GM13976 (cell line): ENCODE results near the gene WDR41.
"Not testable (repeated sequence)": the region's sequence is repeated elsewhere in the genome, so short reads cannot be mapped to it uniquely, and the experiment has no call there.

Source experiments
- DNase-seq: peaks from one replicate; pipeline ENCODE4 v3.0.0; 2012; ENCODE audit warnings: low spot score
- in situ Hi-C: fragments of 300-500 bp; cut with MboI; formaldehyde crosslinking; loops from one replicate; pipeline ENCODE4 v1.12.0; 2022; ENCODE audit warnings: low sequenced_read_pairs, mixed read lengths, inconsistent platforms; ENCODE audit not compliant: unreplicated experiment
- TF ChIP-seq, protein P1 (sequence below): IDR thresholded peaks from 2 replicates; pipeline ENCODE4 v1.5.1; 2012; ENCODE audit warnings: borderline replicate concordance, mild to moderate bottlenecking; ENCODE audit not compliant: insufficient read depth; ENCODE audit errors: extremely low read depth, missing control alignments, control extremely low read depth

WDR41 gene

DNA sequence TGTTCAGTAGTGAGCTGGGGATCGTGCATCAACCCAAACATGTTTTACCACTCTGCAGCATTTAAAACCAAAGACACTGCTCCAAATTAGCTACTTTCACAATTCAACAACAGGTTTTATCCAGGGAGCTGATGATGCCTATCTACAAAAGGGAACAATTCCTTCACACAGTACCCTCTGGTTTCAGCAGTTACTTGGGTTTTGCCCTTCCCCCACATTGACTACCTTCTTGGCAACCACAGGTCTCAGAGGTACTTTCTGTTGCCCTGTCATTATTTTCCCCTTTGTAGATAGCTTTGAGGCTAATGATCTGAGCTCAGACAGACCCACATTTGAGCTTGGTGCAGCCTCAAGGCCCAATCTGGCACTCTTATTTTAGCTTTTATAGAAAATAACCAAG, 96.1 kb downstream of the WDR41 start:
- in situ Hi-C loops: no loop called here
- DNase-seq: no peak
- TF ChIP-seq, protein P1, sequence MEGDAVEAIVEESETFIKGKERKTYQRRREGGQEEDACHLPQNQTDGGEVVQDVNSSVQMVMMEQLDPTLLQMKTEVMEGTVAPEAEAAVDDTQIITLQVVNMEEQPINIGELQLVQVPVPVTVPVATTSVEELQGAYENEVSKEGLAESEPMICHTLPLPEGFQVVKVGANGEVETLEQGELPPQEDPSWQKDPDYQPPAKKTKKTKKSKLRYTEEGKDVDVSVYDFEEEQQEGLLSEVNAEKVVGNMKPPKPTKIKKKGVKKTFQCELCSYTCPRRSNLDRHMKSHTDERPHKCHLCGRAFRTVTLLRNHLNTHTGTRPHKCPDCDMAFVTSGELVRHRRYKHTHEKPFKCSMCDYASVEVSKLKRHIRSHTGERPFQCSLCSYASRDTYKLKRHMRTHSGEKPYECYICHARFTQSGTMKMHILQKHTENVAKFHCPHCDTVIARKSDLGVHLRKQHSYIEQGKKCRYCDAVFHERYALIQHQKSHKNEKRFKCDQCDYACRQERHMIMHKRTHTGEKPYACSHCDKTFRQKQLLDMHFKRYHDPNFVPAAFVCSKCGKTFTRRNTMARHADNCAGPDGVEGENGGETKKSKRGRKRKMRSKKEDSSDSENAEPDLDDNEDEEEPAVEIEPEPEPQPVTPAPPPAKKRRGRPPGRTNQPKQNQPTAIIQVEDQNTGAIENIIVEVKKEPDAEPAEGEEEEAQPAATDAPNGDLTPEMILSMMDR: no peak

DNA sequence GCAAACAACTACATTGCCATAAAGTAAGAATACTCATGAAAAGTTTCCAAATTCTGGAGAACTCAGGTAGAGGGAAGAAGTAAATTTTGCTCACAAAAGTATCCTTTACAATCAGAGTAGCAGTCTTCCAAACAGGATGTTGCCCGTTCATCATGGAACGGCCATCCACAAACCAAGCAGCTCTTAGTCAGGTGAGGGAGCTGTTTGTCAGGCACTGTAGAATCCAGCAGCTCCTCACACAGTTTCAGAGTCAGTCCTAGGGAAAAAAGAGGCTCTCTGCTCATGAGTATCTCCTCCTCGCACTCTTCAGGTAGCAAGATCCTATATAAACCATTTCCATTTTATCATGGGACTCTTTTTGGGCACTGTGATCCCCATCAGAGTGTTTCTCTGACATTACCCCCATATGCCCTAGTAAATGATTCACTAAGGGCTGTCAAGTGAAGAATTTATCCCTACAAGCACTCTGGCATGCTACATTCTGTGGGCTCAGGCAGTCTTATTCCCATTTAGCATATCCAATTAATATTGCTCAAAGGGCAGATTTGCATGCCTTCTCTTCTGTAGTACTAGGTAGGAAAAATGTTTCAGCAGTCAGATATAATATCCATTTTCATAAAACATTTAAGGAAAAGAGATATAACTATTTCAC, 97.9 kb downstream of the WDR41 start:
- TF ChIP-seq, protein P1: no peak
- in situ Hi-C loops: no loop called here
- no peak for DNase-seq

DNA sequence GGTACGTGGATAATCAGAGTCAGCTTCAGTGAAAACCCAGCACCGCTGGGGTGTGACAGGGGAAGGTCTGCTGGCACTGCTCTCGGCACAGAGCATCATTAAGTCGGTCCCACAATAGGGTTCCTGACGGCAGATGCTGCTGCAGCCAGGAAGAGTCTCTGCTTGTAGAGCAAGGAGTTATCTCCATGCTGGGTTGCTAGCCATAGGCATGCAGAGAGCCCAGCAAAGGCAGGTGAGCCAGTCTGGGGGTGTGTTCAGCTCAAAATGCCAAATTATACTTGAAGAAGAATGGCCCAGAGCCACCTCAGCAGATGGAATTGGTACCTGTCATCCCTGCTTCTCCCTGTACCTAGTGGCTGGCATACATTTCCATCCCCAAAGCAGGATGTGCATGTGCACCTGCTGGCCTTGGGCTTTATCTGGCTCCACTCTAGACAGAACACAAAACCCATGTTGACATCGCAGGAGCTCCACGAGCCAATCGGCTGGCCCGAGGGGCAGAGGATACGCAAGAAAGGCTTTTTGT, 100.8 kb downstream of the WDR41 start:
- in situ Hi-C loops: no loop called here
- no peak for DNase-seq
- TF ChIP-seq, protein P1: no peak

DNA sequence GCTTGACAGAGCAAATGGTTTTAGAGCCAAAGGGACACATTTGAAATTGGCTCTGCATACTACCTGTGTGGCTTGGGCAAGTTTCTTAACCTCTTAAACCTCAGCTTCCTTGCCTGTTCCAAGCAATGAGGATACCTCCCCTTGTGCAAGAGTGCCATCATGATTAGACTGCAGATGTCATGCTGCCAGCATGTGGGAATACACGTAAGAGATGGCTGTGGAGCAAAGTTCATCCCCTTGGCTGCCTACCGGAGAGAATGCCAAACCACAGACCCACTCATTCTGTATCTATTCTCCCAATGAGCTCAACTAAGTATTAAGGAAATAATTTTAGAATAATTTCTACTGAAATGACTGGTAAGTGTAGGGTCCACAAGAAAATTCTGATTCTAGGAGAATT, 101.3 kb downstream of the WDR41 start:
- in situ Hi-C loops: no loop called here
- DNase-seq: no peak

DNA sequence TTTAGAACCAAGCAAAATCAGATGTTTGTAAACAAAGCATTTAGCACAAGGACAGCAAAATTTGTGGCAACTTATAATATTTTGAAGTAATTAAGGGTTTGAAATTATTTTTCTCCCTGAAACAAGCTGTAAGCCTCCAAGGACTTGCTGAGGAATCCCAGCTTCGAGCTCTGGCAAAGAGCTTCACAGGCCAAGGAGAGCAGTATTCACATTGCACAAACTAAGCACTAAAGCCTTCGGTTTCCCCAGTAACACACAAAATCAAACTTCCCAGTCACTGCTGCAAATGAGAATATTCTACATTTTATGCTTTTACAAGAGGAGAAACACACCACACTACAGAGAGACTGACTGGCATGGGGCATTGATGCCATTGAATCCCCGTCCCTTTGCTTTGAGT, 101.9 kb downstream of the WDR41 start:
- in situ Hi-C loops: no loop called here
- no peak for DNase-seq
- TF ChIP-seq, protein P1: no peak

More for the DNA sequence above, 101.3 kb downstream of the WDR41 start:
- TF ChIP-seq, protein P1: no peak

DNA sequence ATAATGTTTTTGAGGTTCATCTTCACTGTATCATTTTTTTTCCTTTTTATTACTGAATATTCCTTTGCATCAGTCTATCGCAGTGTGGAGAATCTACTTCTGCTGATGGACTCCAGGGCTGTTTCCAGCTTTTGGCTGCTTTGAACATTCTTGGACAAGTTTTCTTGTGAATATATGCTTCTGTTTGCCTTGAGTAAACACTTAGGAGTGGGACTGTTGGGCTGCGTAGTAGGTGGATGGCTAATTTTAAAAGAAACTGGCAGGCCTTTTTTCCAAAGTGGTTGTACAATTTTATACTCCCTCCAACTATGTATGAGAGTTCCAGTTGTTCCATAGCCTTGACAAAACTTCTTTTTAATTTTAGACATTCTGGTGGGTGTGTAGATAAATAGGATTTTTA, 102.4 kb downstream of the WDR41 start:
- in situ Hi-C loops: no loop called here
- no peak for DNase-seq
- TF ChIP-seq, protein P1: no peak

DNA sequence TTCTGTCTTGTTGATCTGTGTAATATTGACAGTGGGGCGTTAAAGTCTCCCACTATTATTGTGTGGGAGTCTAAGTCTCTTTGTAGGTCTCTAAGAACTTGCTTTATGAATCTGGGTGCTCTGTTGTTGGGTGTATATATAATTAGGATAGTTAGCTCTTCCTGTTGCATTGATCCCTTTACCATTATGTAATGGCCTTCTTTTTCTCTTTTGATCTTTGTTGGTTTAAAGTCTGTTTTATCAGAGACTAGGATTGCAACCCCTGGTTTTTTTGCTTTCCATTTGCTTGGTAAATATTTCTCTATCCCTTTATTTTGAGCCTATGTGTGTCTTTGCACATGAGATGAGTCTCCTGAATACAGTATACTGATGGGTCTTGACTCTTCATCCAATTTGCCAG, 105.8 kb downstream of the WDR41 start:
- in situ Hi-C loops, DNase-seq: not testable (repeated sequence)

DNA sequence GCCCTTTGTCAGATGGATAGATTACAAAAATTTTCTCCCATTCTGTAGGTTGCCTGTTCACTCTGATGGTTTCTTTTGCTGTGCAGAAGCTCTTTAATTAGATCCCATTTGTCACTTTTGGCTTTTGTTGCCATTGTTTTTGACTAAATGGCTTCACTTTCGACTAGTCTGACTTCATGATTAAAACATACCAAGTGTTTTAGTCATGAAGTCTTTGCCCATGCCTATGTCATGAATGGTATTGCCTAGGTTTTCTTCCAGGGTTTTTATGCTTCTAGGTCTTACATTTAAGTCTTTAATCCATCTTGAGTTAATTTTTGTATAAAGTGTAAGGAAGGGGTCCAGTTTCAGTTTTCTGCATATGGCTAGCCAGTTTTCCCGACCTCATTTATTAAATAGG, 108.8 kb downstream of the WDR41 start:
- in situ Hi-C loops: not testable (repeated sequence)

More for the DNA sequence above, 108.8 kb downstream of the WDR41 start:
- not testable (repeated sequence) for DNase-seq
